ENCODE data around the gene ANKRD31.
A peak's percentile ranks its signal among the peaks of the same experiment; 100 is the strongest.
"Not testable (repeated sequence)": the region's sequence is repeated elsewhere in the genome, so short reads cannot be mapped to it uniquely, and the experiment has no call there.

ANKRD31 gene

GRCh38 chr5:75142566-75143136 is 94.0 kb downstream of the ANKRD31 start:
- Mint-ChIP-seq H3K4me1 (peaks cover 6% of the 10 kb centered on the region), H3K9me3 (no peaks in the 10 kb centered on the region), H3K36me3 (no peaks in the 10 kb centered on the region), H3K27ac (no peak overlapping the region), H3K4me3 (no peak overlapping the region)
- ATAC-seq (peak; percentile 67), DNase-seq (ENCODE audit: low spot score in 2 of 2) (no peak)

- H3K4me1 Mint-ChIP-seq: peaks cover 6% of the 10 kb centered on the region
- DNase-seq (ENCODE audit: low spot score in 2 of 2): no peak
- no peak overlapping the region for H3K4me3 Mint-ChIP-seq
- H3K36me3 Mint-ChIP-seq: no peaks in the 10 kb centered on the region
- no peaks in the 10 kb centered on the region for H3K9me3 Mint-ChIP-seq
- ATAC-seq: no peak
- no peak overlapping the region for H3K27ac Mint-ChIP-seq
Measured at GRCh38 chr5:75140277-75140676, 96.4 kb downstream of the ANKRD31 start.

DNA sequence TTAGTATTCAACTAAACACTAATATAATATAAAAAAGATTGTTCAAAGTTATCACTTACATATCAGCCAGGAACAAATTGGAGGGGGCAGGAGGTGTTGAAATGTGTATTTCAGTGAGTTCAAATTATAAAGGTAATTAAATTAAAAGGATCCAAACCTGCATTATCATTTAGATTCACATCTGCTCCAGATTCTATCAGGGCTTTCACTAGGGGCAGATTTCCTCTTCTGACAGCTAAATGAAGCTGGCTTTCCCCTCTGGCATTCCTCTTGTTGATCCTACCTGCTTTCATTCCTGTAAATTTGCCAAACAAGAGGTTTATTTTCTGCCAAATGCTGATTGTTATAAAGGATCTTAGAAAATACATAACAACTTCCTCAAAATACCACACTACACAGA is 98.0 kb downstream of the ANKRD31 start:
- no peak for ATAC-seq
- H3K36me3 Mint-ChIP-seq: no peaks in the 10 kb centered on the region
- H3K4me1 Mint-ChIP-seq: peaks cover 6% of the 10 kb centered on the region
- DNase-seq (ENCODE audit: low spot score in 2 of 2): no peak
- no peak overlapping the region for H3K27ac Mint-ChIP-seq
- H3K4me3 Mint-ChIP-seq: no peak overlapping the region
- H3K9me3 Mint-ChIP-seq: peaks cover 4% of the 10 kb centered on the region

- Mint-ChIP-seq H3K4me3 (no peak overlapping the region), H3K4me1 (no peaks in the 10 kb centered on the region), H3K36me3 (no peaks in the 10 kb centered on the region), H3K9me3 (peaks cover 4% of the 10 kb centered on the region), H3K27ac (no peak overlapping the region)
- DNase-seq (ENCODE audit: low spot score in 2 of 2) (no peak), ATAC-seq (no peak)
Measured at GRCh38 chr5:75130818-75131349, 105.8 kb downstream of the ANKRD31 start.

DNA sequence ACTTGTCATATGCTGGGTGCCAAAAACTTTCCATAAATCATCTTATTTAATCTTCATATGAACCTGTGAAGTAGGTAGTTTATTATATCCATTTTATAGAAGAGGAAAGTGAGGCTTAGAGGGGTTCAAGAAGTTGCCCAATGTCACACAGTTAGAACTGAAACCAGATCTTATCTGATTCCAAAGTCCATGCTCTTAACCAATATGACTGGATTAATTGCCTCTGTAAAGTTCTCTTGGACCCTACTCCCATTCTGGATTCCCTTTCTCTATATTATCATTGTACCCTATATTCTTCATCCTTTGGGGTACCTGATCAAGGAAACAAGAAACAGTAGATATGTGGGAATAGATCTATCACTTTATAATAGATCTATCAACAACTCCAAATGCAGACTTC is 119.8 kb downstream of the ANKRD31 start:
- Mint-ChIP-seq H3K4me1 (no peaks in the 10 kb centered on the region), H3K4me3 (no peak overlapping the region), H3K9me3 (peaks cover 5% of the 10 kb centered on the region), H3K36me3 (no peaks in the 10 kb centered on the region), H3K27ac (no peak overlapping the region)
- DNase-seq (ENCODE audit: low spot score in 2 of 2): no peak
- no peak for ATAC-seq

DNA sequence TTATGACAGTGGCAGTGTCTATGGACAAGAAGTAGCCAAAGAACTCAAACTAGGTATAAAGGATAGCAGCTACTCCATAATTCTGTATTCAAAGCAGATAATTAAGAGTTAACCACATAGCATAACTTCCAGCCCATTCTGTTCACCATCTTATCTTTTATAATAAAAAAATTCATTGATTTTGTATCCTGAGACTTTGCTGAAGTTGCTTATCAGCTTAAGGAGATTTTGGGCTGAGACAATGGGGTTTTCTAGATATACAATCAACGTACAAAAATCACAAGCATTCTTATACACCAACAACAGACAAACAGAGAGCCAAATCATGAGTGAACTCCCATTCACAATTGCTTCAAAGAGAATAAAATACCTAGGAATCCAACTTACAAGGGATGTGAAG is 122.4 kb downstream of the ANKRD31 start:
- ATAC-seq; H3K36me3 Mint-ChIP-seq; H3K4me3 Mint-ChIP-seq; H3K4me1 Mint-ChIP-seq; H3K27ac Mint-ChIP-seq; DNase-seq (ENCODE audit: low spot score in 2 of 2); H3K9me3 Mint-ChIP-seq: not testable (repeated sequence)

- H3K9me3 Mint-ChIP-seq: no peaks in the 10 kb centered on the region
- H3K4me3 Mint-ChIP-seq: no peak overlapping the region
- DNase-seq (ENCODE audit: low spot score in 2 of 2) (no peak), ATAC-seq (no peak)
- H3K36me3 Mint-ChIP-seq: no peaks in the 10 kb centered on the region
- H3K4me1 Mint-ChIP-seq: no peaks in the 10 kb centered on the region
- no peak overlapping the region for H3K27ac Mint-ChIP-seq
Measured at GRCh38 chr5:75113354-75114113, 123.1 kb downstream of the ANKRD31 start.

GRCh38 chr5:75108931-75109596 is 127.6 kb downstream of the ANKRD31 start:
- Mint-ChIP-seq H3K4me1 (no peaks in the 10 kb centered on the region), H3K9me3 (no peaks in the 10 kb centered on the region), H3K36me3 (no peaks in the 10 kb centered on the region), H3K27ac (no peak overlapping the region), H3K4me3 (no peak overlapping the region)
- DNase-seq (ENCODE audit: low spot score in 2 of 2) (no peak), ATAC-seq (no peak)

- H3K36me3 Mint-ChIP-seq: no peaks in the 10 kb centered on the region
- H3K9me3 Mint-ChIP-seq: no peaks in the 10 kb centered on the region
- DNase-seq (ENCODE audit: low spot score in 2 of 2) (no peak), ATAC-seq (no peak)
- no peak overlapping the region for H3K27ac Mint-ChIP-seq
- H3K4me3 Mint-ChIP-seq: no peak overlapping the region
- H3K4me1 Mint-ChIP-seq: no peaks in the 10 kb centered on the region
Measured at GRCh38 chr5:75108515-75108914, 128.2 kb downstream of the ANKRD31 start.

DNA sequence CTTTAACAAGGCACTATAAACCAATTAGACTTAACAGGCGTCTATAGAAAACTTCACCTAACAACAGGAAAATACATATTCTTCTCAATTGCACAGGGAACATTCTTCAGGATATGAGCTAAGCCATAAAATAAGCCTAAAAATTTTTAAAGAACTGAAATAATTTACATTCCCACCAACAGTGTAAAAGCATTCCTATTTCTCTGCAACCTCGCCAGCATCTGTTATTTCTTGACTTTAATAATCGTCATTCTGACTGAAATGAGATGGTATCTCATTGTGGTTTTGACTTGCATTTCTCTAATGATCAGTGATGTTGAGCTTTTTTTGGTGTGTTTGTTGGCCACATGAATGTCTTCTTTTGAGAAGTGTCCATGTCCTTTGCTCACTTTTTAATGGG is 140.7 kb downstream of the ANKRD31 start:
- not testable (repeated sequence) for H3K4me1 Mint-ChIP-seq; ATAC-seq; H3K36me3 Mint-ChIP-seq; H3K27ac Mint-ChIP-seq; H3K9me3 Mint-ChIP-seq; DNase-seq (ENCODE audit: low spot score in 2 of 2); H3K4me3 Mint-ChIP-seq

DNA sequence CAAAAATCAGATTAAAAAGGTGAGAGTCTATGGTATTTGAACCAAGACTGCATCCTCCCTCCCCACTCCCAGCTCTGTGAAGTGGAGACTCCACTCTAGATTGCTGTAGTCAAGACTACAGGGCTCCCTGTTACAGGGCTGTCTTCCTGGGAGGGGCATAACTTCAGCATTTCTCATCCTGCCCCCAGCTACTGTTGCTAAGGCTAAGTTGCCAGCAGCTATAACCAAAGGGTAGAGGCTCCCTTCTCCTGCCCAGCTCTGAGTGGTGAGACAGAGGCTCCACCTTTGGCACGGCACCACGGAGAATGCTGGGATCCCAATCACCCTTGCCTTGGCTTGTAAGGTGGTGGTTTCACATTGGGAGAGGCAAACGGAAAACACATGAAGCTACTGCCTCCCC is 145.1 kb downstream of the ANKRD31 start:
- Mint-ChIP-seq H3K9me3 (no peaks in the 10 kb centered on the region), H3K4me1 (peaks cover 20% of the 10 kb centered on the region), H3K4me3 (no peak overlapping the region), H3K27ac (no peak overlapping the region), H3K36me3 (no peaks in the 10 kb centered on the region)
- DNase-seq (ENCODE audit: low spot score in 2 of 2): no peak
- no peak for ATAC-seq

DNA sequence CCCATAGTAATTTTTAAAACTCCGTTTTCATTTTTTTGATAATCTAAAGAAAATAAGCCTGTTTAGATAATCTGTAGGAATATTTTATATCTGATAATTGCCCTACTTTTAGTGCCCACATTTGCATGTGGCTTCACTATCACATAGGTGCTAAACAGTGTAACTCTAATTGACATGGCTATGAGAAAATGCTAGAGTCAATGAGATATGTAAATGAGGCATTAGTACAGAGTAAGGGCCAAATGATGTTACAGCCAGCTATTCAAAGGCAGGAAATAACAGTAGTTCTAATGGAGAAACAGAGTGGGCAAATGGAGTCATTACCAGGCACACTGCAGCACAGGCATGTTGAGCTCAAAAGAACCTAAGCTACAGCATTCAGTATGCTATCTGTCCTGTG is 147.0 kb downstream of the ANKRD31 start:
- no peak overlapping the region for H3K4me3 Mint-ChIP-seq
- peaks cover 17% of the 10 kb centered on the region for H3K4me1 Mint-ChIP-seq
- ATAC-seq: no peak
- no peaks in the 10 kb centered on the region for H3K9me3 Mint-ChIP-seq
- no peaks in the 10 kb centered on the region for H3K36me3 Mint-ChIP-seq
- H3K27ac Mint-ChIP-seq: no peak overlapping the region
- no peak for DNase-seq (ENCODE audit: low spot score in 2 of 2)

DNA sequence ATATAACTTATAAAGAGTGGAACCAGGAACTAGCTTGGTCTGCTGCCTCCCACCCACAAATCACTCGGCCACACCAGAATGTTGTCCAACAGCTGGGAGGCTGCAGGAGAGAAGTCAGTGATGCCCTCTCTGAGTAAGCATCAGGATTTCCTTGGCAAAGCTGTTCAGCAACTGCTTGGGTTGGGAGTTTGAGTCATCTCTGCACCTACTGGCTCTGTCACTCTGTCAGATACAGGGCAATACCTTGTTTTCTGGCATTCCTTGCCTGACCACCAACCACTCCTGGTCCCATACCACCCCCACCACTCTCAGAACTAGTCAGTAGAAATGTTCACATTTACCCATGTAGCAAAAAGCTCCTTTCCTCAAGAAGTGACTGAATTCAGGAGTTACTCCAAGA is 147.5 kb downstream of the ANKRD31 start:
- Mint-ChIP-seq H3K9me3 (no peaks in the 10 kb centered on the region), H3K4me3 (no peak overlapping the region), H3K4me1 (peaks cover 15% of the 10 kb centered on the region), H3K36me3 (no peaks in the 10 kb centered on the region), H3K27ac (no peak overlapping the region)
- ATAC-seq: peak; percentile 93
- DNase-seq (ENCODE audit: low spot score in 2 of 2): no peak

- Mint-ChIP-seq H3K4me3 (no peak overlapping the region), H3K9me3 (no peaks in the 10 kb centered on the region), H3K36me3 (no peaks in the 10 kb centered on the region), H3K27ac (no peak overlapping the region), H3K4me1 (peaks cover 15% of the 10 kb centered on the region)
- ATAC-seq (no peak), DNase-seq (ENCODE audit: low spot score in 2 of 2) (no peak)
Measured at GRCh38 chr5:75088648-75089047, 148.0 kb downstream of the ANKRD31 start.

GRCh38 chr5:75081510-75081909 is 155.2 kb downstream of the ANKRD31 start:
- Mint-ChIP-seq H3K36me3 (no peaks in the 10 kb centered on the region), H3K9me3 (no peaks in the 10 kb centered on the region), H3K27ac (no peak overlapping the region), H3K4me1 (no peaks in the 10 kb centered on the region), H3K4me3 (no peak overlapping the region)
- ATAC-seq (no peak), DNase-seq (ENCODE audit: low spot score in 2 of 2) (no peak)

DNA sequence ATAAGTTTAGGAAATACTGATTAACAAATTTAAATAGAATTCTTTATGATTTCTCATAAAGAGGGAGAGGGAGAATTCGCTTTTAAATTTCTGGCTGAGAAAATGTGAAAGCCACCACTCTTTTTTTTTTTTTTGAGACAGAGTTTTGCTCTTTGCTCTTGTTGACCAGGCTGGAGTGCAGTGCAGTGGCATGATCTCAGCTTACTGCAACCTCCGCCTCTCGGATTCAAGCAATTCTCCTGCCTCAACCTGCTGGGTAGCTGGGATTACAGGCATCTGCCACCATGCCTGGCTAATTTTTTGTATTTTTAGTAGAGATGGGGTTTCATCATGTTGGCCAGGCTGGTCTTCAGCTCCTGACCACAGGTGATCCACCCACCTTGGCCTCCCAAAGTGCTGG is 157.3 kb downstream of the ANKRD31 start:
- DNase-seq (ENCODE audit: low spot score in 2 of 2); H3K4me1 Mint-ChIP-seq; H3K36me3 Mint-ChIP-seq; ATAC-seq; H3K27ac Mint-ChIP-seq; H3K4me3 Mint-ChIP-seq; H3K9me3 Mint-ChIP-seq: not testable (repeated sequence)

Measured in stimulated activated effector memory CD8-positive, alpha-beta T cell treated with anti-CD3 and anti-CD28 coated beads, Interleukin-12 subunit alpha, Interleukin-12 subunit beta, amount 100 ng/mL, for 72 hours (primary cell).